Stimulated activated CD8-positive, alpha-beta memory T cell treated with anti-CD3 and anti-CD28 coated beads, Interleukin-15, amount 100 ng/mL, for 24 hours (primary cell): Measurements from ENCODE around the gene TAC3.
"Not testable (repeated sequence)": the region's sequence is repeated elsewhere in the genome, so short reads cannot be mapped to it uniquely, and the experiment has no call there.

Source experiments
- DNase-seq: peaks from one replicate; pipeline ENCODE4 v3.0.0-alpha.2; 2020; ENCODE audit warnings: low read depth

The TAC3 gene

GRCh38 chr12:57003395-57003794, 12.9 kb downstream of the TAC3 start:
- no peak for DNase-seq

GRCh38 chr12:57001448-57001906, 14.9 kb downstream of the TAC3 start:
- DNase-seq: peak; percentile 31

- no peak for DNase-seq
These were observed 15.9 kb downstream of the TAC3 start for GRCh38 chr12:57000393-57000792.

GRCh38 chr12:56999456-56999855, 16.9 kb downstream of the TAC3 start:
- DNase-seq: no peak

GRCh38 chr12:56998981-56999380, 17.3 kb downstream of the TAC3 start:
- DNase-seq: no peak

- no peak for DNase-seq
These were observed 18.0 kb downstream of the TAC3 start for GRCh38 chr12:56998316-56998715.

GRCh38 chr12:56996793-56997545, 19.4 kb downstream of the TAC3 start:
- no peak for DNase-seq

GRCh38 chr12:56995930-56996496, 20.3 kb downstream of the TAC3 start:
- DNase-seq: no peak

- no peak for DNase-seq
These were observed 21.0 kb downstream of the TAC3 start for GRCh38 chr12:56995201-56995929.

GRCh38 chr12:56994231-56994746, 22.0 kb downstream of the TAC3 start:
- DNase-seq: no peak

- DNase-seq: no peak
These were observed 23.0 kb downstream of the TAC3 start for GRCh38 chr12:56993346-56993745.

- DNase-seq: no peak
These were observed 24.7 kb downstream of the TAC3 start for GRCh38 chr12:56991319-56992246.

GRCh38 chr12:56990648-56991318, 25.5 kb downstream of the TAC3 start:
- DNase-seq: no peak

- DNase-seq: no peak
These were observed 26.3 kb downstream of the TAC3 start for GRCh38 chr12:56989861-56990610.

- no peak for DNase-seq
These were observed 28.1 kb downstream of the TAC3 start for GRCh38 chr12:56988207-56988739.

GRCh38 chr12:56987551-56988053, 28.7 kb downstream of the TAC3 start:
- DNase-seq: peak; percentile 70

GRCh38 chr12:56987011-56987410, 29.3 kb downstream of the TAC3 start:
- DNase-seq: no peak

GRCh38 chr12:56985714-56986113, 30.6 kb downstream of the TAC3 start:
- DNase-seq: not testable (repeated sequence)

GRCh38 chr12:56983386-56983785, 32.9 kb downstream of the TAC3 start:
- DNase-seq: no peak
